Measurements from ENCODE around the gene THSD4.

- TF ChIP-seq, protein P1, sequence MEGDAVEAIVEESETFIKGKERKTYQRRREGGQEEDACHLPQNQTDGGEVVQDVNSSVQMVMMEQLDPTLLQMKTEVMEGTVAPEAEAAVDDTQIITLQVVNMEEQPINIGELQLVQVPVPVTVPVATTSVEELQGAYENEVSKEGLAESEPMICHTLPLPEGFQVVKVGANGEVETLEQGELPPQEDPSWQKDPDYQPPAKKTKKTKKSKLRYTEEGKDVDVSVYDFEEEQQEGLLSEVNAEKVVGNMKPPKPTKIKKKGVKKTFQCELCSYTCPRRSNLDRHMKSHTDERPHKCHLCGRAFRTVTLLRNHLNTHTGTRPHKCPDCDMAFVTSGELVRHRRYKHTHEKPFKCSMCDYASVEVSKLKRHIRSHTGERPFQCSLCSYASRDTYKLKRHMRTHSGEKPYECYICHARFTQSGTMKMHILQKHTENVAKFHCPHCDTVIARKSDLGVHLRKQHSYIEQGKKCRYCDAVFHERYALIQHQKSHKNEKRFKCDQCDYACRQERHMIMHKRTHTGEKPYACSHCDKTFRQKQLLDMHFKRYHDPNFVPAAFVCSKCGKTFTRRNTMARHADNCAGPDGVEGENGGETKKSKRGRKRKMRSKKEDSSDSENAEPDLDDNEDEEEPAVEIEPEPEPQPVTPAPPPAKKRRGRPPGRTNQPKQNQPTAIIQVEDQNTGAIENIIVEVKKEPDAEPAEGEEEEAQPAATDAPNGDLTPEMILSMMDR (conservative IDR thresholded peaks at IDR 0.05; ENCODE audit: low read length) = no peak
- TF ChIP-seq EZH2phosphoT487 (IDR thresholded peaks at IDR 0.05; ENCODE audit: borderline replicate concordance) = no peak
Observed at GRCh38 chr15:71691458-71692417, 576.5 kb downstream of the THSD4 start.

Measured in Loucy (cell line).